Measurements from ENCODE around the gene ELK4. TPM values are rescaled to one million over a fixed set of nuclear protein-coding genes. Genes with fewer than 3 reads are reported as not detected.

The ELK4 gene
- polyA plus RNA-seq, 2 of the 4 experiments (the other 2 are of a cell fraction) = 5.8 to 11.9 TPM

DNA sequence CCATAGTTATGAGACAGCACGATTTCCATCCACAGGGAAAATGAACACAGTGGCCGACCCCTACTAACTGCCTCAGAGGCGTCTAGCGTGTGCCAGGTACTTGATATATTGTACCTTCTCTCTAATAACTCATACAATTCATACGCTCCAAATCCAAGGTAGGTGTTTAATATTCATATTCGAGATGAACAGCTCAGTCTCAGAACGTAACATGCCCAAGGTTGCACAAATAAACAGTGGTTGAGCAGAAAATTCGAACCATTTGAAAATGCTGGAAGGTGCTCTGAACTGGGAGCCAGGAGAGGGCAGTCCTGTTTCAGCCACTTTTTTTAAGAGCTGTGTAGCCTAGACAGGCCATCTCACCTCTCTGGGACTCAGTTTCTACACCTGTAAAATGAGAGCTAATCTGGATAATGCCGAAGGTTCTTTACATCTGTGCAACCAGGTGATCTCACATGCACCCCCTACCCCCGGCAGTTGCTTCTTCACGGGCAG, 40.6 kb upstream of the ELK4 start:
- ChIA-PET CTCF (interaction anchor here (1.1 to 13.2 kb wide), 2 partner anchors 15 to 81 kb away, joined by 4 to 117 read pairs; no protein-coding TSS in a partner anchor), POLR2A (no interaction called here)
- FAIRE-seq = no peak
- 80% methylated on average over 11 of the region's 11 CpGs for WGBS (ENCODE audit: missing lambda C conversion rate)
- no peak for DNase-seq (ENCODE audit: low read depth in 1 of 2, low spot score in 1 of 2)
- ATAC-seq = 0 out of 6 replicates have a peak, but pooled peaks of 1 of the 2 experiments have one; percentile 12
- Histone ChIP-seq H3K9me3 (no peaks in the 10 kb centered on the region), H3K27ac (no peak overlapping the region), H3K4me1 (peaks cover 14% of the 10 kb centered on the region; the same call in 2 of the 3 replicates), H3K4me3 (no peak overlapping the region), H3K4me2 (no peak overlapping the region)
- no peak for TF ChIP-seq NPAS2 (CRISPR knock-in tag; IDR thresholded peaks at IDR 0.05; ENCODE audit: borderline replicate concordance)
- no peak for TF ChIP-seq TP53 (CRISPR knock-in tag; IDR thresholded peaks at IDR 0.05)
- no peak for TF ChIP-seq CEBPB (IDR thresholded peaks at IDR 0.05)
- TF ChIP-seq SMC3 (IDR thresholded peaks at IDR 0.05) = no peak
- no peak for TF ChIP-seq KDM1A (IDR thresholded peaks at IDR 0.05; ENCODE audit: low read depth)
- no peak for TF ChIP-seq EP300 (IDR thresholded peaks at IDR 0.05)
- no peak for TF ChIP-seq HOXB13 (CRISPR knock-in tag; IDR thresholded peaks at IDR 0.05; ENCODE audit: low read depth)
- no peak for TF ChIP-seq RFX5 (IDR thresholded peaks at IDR 0.05)
- TF ChIP-seq EHF (CRISPR knock-in tag; IDR thresholded peaks at IDR 0.05) = no peak
- no peak for TF ChIP-seq RCOR1 (IDR thresholded peaks at IDR 0.05; ENCODE audit: low read depth, low read length)
- TF ChIP-seq GATA3 (IDR thresholded peaks at IDR 0.05; ENCODE audit: borderline replicate concordance) = no peak
- TF ChIP-seq, protein P1, sequence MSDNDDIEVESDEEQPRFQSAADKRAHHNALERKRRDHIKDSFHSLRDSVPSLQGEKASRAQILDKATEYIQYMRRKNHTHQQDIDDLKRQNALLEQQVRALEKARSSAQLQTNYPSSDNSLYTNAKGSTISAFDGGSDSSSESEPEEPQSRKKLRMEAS (IDR thresholded peaks at IDR 0.05) = no peak
- TF ChIP-seq, protein P2, sequence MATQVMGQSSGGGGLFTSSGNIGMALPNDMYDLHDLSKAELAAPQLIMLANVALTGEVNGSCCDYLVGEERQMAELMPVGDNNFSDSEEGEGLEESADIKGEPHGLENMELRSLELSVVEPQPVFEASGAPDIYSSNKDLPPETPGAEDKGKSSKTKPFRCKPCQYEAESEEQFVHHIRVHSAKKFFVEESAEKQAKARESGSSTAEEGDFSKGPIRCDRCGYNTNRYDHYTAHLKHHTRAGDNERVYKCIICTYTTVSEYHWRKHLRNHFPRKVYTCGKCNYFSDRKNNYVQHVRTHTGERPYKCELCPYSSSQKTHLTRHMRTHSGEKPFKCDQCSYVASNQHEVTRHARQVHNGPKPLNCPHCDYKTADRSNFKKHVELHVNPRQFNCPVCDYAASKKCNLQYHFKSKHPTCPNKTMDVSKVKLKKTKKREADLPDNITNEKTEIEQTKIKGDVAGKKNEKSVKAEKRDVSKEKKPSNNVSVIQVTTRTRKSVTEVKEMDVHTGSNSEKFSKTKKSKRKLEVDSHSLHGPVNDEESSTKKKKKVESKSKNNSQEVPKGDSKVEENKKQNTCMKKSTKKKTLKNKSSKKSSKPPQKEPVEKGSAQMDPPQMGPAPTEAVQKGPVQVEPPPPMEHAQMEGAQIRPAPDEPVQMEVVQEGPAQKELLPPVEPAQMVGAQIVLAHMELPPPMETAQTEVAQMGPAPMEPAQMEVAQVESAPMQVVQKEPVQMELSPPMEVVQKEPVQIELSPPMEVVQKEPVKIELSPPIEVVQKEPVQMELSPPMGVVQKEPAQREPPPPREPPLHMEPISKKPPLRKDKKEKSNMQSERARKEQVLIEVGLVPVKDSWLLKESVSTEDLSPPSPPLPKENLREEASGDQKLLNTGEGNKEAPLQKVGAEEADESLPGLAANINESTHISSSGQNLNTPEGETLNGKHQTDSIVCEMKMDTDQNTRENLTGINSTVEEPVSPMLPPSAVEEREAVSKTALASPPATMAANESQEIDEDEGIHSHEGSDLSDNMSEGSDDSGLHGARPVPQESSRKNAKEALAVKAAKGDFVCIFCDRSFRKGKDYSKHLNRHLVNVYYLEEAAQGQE (IDR thresholded peaks at IDR 0.05) = no peak
- no peak for TF ChIP-seq BHLHE40 (IDR thresholded peaks at IDR 0.05; ENCODE audit: low read depth, low read length)
- TF ChIP-seq MYC (IDR thresholded peaks at IDR 0.05; ENCODE audit: borderline replicate concordance, low read length) = no peak
- no peak for TF ChIP-seq MAFK (IDR thresholded peaks at IDR 0.05; ENCODE audit: partially characterized antibody)
- TF ChIP-seq PHF8 (IDR thresholded peaks at IDR 0.05; ENCODE audit: borderline replicate concordance, low read depth) = no peak
- no peak for TF ChIP-seq ZC3H11A (IDR thresholded peaks at IDR 0.05)
- TF ChIP-seq RARB (CRISPR knock-in tag; IDR thresholded peaks at IDR 0.05) = no peak

DNA sequence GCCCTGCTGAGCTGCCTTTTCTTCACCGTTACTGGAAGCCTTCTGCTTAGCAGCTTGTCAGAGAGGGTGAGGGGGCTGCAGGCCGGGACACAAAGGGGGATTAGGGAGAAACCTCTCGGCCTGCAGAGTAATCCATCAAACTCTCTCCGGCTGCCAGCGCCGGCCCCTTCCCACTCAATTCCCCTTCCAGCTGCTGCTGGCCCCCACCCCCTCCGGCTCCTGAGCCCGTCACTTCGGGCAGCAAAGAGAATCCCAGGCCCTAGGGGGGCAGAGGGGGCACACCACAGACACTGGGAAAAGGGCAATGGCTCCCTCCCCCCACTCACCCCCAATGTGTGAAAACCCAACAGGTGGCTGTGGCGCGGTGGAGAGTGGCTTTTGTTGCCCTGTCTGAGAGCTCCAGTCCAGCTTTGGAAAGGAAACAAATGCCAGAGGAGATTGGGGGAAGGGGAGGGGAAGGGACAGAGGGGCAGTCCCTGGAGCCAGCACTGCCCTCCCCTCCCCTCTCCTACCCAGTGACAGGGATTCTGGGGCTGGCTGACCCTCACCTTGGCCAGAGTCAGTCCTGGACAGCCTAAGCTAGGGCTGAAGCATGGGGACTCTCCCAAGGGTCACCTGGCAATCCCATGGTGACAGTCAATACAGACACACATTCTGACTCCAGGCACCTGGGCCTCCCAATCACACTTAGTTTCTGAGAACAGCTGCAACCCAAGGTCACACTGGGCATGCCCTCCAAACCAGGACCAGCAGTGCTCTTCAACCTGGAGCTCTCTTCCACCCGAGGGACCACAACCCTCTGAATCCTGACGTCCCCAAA, 39.0 kb upstream of the ELK4 start:
- ATAC-seq (no peak), FAIRE-seq (no peak), DNase-seq (ENCODE audit: low read depth in 1 of 2, low spot score in 1 of 2) (no peak)
- Histone ChIP-seq H3K4me2 (no peak overlapping the region), H3K4me1 (peaks cover 14% of the 10 kb centered on the region; the same call in 2 of the 3 replicates), H3K4me3 (no peak overlapping the region), H3K27ac (no peak overlapping the region), H3K9me3 (no peaks in the 10 kb centered on the region)
- WGBS (ENCODE audit: missing lambda C conversion rate) = 86% methylated on average over 11 of the region's 13 CpGs
- POLR2A ChIA-PET = no interaction called here
- CTCF ChIA-PET = interaction anchor here (1.0 to 5.3 kb wide), 5 partner anchors 12 to 99 kb away, joined by 3 to 84 read pairs (median 5); no protein-coding TSS in a partner anchor
- TF ChIP-seq ZFP36 (IDR thresholded peaks at IDR 0.05; ENCODE audit: borderline replicate concordance, partially characterized antibody) (no peak), PHF8 (IDR thresholded peaks at IDR 0.05; ENCODE audit: borderline replicate concordance, low read depth) (no peak), RNF2 (IDR thresholded peaks at IDR 0.05; ENCODE audit: borderline replicate concordance, low read depth) (no peak), CBX2 (IDR thresholded peaks at IDR 0.05; ENCODE audit: borderline replicate concordance, low read depth) (no peak), CBX8 (IDR thresholded peaks at IDR 0.05) (no peak), NR3C1 (IDR thresholded peaks at IDR 0.05) (no peak)
- TF ChIP-seq, protein P3, sequence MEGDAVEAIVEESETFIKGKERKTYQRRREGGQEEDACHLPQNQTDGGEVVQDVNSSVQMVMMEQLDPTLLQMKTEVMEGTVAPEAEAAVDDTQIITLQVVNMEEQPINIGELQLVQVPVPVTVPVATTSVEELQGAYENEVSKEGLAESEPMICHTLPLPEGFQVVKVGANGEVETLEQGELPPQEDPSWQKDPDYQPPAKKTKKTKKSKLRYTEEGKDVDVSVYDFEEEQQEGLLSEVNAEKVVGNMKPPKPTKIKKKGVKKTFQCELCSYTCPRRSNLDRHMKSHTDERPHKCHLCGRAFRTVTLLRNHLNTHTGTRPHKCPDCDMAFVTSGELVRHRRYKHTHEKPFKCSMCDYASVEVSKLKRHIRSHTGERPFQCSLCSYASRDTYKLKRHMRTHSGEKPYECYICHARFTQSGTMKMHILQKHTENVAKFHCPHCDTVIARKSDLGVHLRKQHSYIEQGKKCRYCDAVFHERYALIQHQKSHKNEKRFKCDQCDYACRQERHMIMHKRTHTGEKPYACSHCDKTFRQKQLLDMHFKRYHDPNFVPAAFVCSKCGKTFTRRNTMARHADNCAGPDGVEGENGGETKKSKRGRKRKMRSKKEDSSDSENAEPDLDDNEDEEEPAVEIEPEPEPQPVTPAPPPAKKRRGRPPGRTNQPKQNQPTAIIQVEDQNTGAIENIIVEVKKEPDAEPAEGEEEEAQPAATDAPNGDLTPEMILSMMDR (IDR thresholded peaks at IDR 0.05) = no peak
- TF ChIP-seq, protein P2 (IDR thresholded peaks at IDR 0.05) = no peak
- TF ChIP-seq, protein P4, sequence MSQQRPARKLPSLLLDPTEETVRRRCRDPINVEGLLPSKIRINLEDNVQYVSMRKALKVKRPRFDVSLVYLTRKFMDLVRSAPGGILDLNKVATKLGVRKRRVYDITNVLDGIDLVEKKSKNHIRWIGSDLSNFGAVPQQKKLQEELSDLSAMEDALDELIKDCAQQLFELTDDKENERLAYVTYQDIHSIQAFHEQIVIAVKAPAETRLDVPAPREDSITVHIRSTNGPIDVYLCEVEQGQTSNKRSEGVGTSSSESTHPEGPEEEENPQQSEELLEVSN (IDR thresholded peaks at IDR 0.05; ENCODE audit: borderline replicate concordance, low read depth) = no peak
